ENCODE measurements around the gene BSPRY.

BSPRY gene

GRCh38 chr9:113360242-113360842 lies 11.0 kb downstream of the BSPRY start:
- TF ChIP-seq, protein P1, sequence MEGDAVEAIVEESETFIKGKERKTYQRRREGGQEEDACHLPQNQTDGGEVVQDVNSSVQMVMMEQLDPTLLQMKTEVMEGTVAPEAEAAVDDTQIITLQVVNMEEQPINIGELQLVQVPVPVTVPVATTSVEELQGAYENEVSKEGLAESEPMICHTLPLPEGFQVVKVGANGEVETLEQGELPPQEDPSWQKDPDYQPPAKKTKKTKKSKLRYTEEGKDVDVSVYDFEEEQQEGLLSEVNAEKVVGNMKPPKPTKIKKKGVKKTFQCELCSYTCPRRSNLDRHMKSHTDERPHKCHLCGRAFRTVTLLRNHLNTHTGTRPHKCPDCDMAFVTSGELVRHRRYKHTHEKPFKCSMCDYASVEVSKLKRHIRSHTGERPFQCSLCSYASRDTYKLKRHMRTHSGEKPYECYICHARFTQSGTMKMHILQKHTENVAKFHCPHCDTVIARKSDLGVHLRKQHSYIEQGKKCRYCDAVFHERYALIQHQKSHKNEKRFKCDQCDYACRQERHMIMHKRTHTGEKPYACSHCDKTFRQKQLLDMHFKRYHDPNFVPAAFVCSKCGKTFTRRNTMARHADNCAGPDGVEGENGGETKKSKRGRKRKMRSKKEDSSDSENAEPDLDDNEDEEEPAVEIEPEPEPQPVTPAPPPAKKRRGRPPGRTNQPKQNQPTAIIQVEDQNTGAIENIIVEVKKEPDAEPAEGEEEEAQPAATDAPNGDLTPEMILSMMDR (IDR thresholded peaks at IDR 0.05; ENCODE audit: insufficient read depth, low read length, poor library complexity, severe bottlenecking), result no peak
- TF ChIP-seq EZH2phosphoT487 (conservative IDR thresholded peaks at IDR 0.05; ENCODE audit: low read length), result no peak
- Histone ChIP-seq H3K79me2 (ENCODE audit: insufficient read depth, low read length) (no peaks in the 10 kb centered on the region), H3K9me2 (replicated peaks; ENCODE audit: insufficient read depth, low read length) (no peaks in the 10 kb centered on the region), H3K36me3 (ENCODE audit: low read length) (no peaks in the 10 kb centered on the region), H3K27me3 (ENCODE audit: low read length) (no peaks in the 10 kb centered on the region), H3K4me3 (ENCODE audit: insufficient read depth, low read length, poor library complexity, severe bottlenecking) (no peak overlapping the region), H3K27ac (ENCODE audit: low read depth, low read length) (no peak overlapping the region), H4K20me1 (ENCODE audit: low read depth, low read length) (no peaks in the 10 kb centered on the region), H3K9ac (ENCODE audit: low read length) (no peak overlapping the region), H3F3A (ENCODE audit: insufficient read depth) (no peaks in the 10 kb centered on the region), H3K9me3 (ENCODE audit: insufficient read depth, low read length) (no peaks in the 10 kb centered on the region), H2AFZ (ENCODE audit: low read depth, low read length, severe bottlenecking) (no peak overlapping the region), H3K4me2 (ENCODE audit: low read depth, low read length, poor library complexity, severe bottlenecking) (no peak overlapping the region)

- Histone ChIP-seq H3K27me3 (ENCODE audit: low read length) (no peaks in the 10 kb centered on the region), H3K27ac (ENCODE audit: low read depth, low read length) (no peak overlapping the region), H3K9ac (ENCODE audit: low read length) (no peak overlapping the region), H4K20me1 (ENCODE audit: low read depth, low read length) (no peaks in the 10 kb centered on the region), H3K4me3 (ENCODE audit: insufficient read depth, low read length, poor library complexity, severe bottlenecking) (no peak overlapping the region), H3F3A (ENCODE audit: insufficient read depth) (no peaks in the 10 kb centered on the region), H3K9me3 (ENCODE audit: insufficient read depth, low read length) (no peaks in the 10 kb centered on the region), H3K4me2 (ENCODE audit: low read depth, low read length, poor library complexity, severe bottlenecking) (no peak overlapping the region), H3K9me2 (replicated peaks; ENCODE audit: insufficient read depth, low read length) (no peaks in the 10 kb centered on the region), H2AFZ (ENCODE audit: low read depth, low read length, severe bottlenecking) (no peak overlapping the region), H3K79me2 (ENCODE audit: insufficient read depth, low read length) (no peaks in the 10 kb centered on the region), H3K36me3 (ENCODE audit: low read length) (no peaks in the 10 kb centered on the region)
- TF ChIP-seq, protein P1 (IDR thresholded peaks at IDR 0.05; ENCODE audit: insufficient read depth, low read length, poor library complexity, severe bottlenecking), result no peak
- TF ChIP-seq EZH2phosphoT487 (conservative IDR thresholded peaks at IDR 0.05; ENCODE audit: low read length), result no peak
Measured at GRCh38 chr9:113361304-113362018, 12.1 kb downstream of the BSPRY start.

DNA sequence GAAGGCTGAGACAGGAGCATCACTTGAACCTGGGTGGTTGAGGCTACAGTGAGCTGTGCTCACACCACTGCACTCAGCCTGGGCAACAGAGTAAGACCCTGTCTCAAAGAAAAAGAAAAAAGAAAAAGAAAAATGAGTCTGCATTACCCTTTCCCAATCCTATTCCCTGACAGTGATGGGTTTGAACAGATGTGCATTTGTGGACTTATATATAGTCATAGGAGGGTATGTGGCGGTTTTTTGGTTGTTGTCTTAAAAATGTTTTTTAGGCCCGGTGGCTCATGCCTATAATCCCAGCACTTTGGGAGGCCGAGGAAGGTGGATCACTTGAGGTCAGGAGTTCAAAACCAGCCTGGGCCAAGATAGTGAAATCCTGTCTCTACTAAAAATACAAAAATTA lies 14.0 kb downstream of the BSPRY start:
- Histone ChIP-seq H3K4me2 (ENCODE audit: low read depth, low read length, poor library complexity, severe bottlenecking) (no peak overlapping the region), H3K9ac (ENCODE audit: low read length) (no peak overlapping the region), H4K20me1 (ENCODE audit: low read depth, low read length) (no peaks in the 10 kb centered on the region), H3K4me3 (ENCODE audit: insufficient read depth, low read length, poor library complexity, severe bottlenecking) (no peak overlapping the region), H3K27ac (ENCODE audit: low read depth, low read length) (no peak overlapping the region), H3F3A (ENCODE audit: insufficient read depth) (no peaks in the 10 kb centered on the region), H3K9me3 (ENCODE audit: insufficient read depth, low read length) (no peaks in the 10 kb centered on the region), H2AFZ (ENCODE audit: low read depth, low read length, severe bottlenecking) (no peak overlapping the region), H3K27me3 (ENCODE audit: low read length) (no peaks in the 10 kb centered on the region), H3K36me3 (ENCODE audit: low read length) (no peaks in the 10 kb centered on the region), H3K79me2 (ENCODE audit: insufficient read depth, low read length) (no peaks in the 10 kb centered on the region), H3K9me2 (replicated peaks; ENCODE audit: insufficient read depth, low read length) (no peaks in the 10 kb centered on the region)
- TF ChIP-seq EZH2phosphoT487 (conservative IDR thresholded peaks at IDR 0.05; ENCODE audit: low read length), result no peak
- TF ChIP-seq, protein P1 (IDR thresholded peaks at IDR 0.05; ENCODE audit: insufficient read depth, low read length, poor library complexity, severe bottlenecking), result no peak

Data from SU-DHL-6 (cell line).